ENCODE data around the gene SRRD.

The SRRD gene

GRCh38 chr22:26452236-26453016, 31.3 kb upstream of the SRRD start:
- H3K27ac ChIP-seq: no peak overlapping the region

GRCh38 chr22:26453216-26453615, 30.5 kb upstream of the SRRD start:
- Histone ChIP-seq H3K4me3 (no peak overlapping the region), H3K27ac (no peak overlapping the region)

More at GRCh38 chr22:26452236-26453016, 31.3 kb upstream of the SRRD start:
- H3K4me3 ChIP-seq: no peak overlapping the region

- no peak overlapping the region for H3K4me3 ChIP-seq
- no peak overlapping the region for H3K27ac ChIP-seq
Measured at GRCh38 chr22:26453812-26454500, 29.7 kb upstream of the SRRD start.

- H3K4me3 ChIP-seq: no peak overlapping the region
- no peak overlapping the region for H3K27ac ChIP-seq
Measured at GRCh38 chr22:26457661-26458272, 25.9 kb upstream of the SRRD start.

GRCh38 chr22:26460202-26460601, 23.5 kb upstream of the SRRD start:
- no peak overlapping the region for H3K27ac ChIP-seq
- no peak overlapping the region for H3K4me3 ChIP-seq

- H3K27ac ChIP-seq: no peak overlapping the region
Measured at GRCh38 chr22:26461188-26461810, 22.4 kb upstream of the SRRD start.

GRCh38 chr22:26462051-26462450, 21.6 kb upstream of the SRRD start:
- no peak overlapping the region for H3K27ac ChIP-seq

More at GRCh38 chr22:26461188-26461810, 22.4 kb upstream of the SRRD start:
- H3K4me3 ChIP-seq: no peak overlapping the region

GRCh38 chr22:26462641-26463040, 21.0 kb upstream of the SRRD start:
- Histone ChIP-seq H3K27ac (no peak overlapping the region), H3K4me3 (no peak overlapping the region)

More at GRCh38 chr22:26462051-26462450, 21.6 kb upstream of the SRRD start:
- H3K4me3 ChIP-seq: no peak overlapping the region

GRCh38 chr22:26463101-26463661, 20.5 kb upstream of the SRRD start:
- Histone ChIP-seq H3K4me3 (no peak overlapping the region), H3K27ac (peak overlapping the region in 2 of 21 experiments; percentile 7 to 60)

GRCh38 chr22:26463688-26464087, 20.0 kb upstream of the SRRD start:
- no peak overlapping the region for H3K4me3 ChIP-seq
- peak overlapping the region in 2 of 21 experiments; percentile 7 to 60 for H3K27ac ChIP-seq

- Histone ChIP-seq H3K4me3 (no peak overlapping the region), H3K27ac (peak overlapping the region in 2 of 21 experiments; percentile 14 to 60)
Measured at GRCh38 chr22:26464312-26464711, 19.4 kb upstream of the SRRD start.

GRCh38 chr22:26466196-26466595, 17.5 kb upstream of the SRRD start:
- Histone ChIP-seq H3K27ac (no peak overlapping the region), H3K4me3 (no peak overlapping the region)

- H3K27ac ChIP-seq: peak overlapping the region in 4 of 21 experiments; percentile 27 to 53 (median 40)
- no peak overlapping the region for H3K4me3 ChIP-seq
Measured at GRCh38 chr22:26470807-26471206, 12.9 kb upstream of the SRRD start.

- Histone ChIP-seq H3K4me3 (no peak overlapping the region), H3K27ac (peak overlapping the region in 5 of 21 experiments; percentile 29 to 65 (median 42))
Measured at GRCh38 chr22:26471522-26471921, 12.2 kb upstream of the SRRD start.

GRCh38 chr22:26474682-26475081, 9.0 kb upstream of the SRRD start:
- Histone ChIP-seq H3K27ac (no peak overlapping the region), H3K4me3 (no peak overlapping the region)

GRCh38 chr22:26476705-26477340, 6.9 kb upstream of the SRRD start:
- H3K27ac ChIP-seq: no peak overlapping the region
- H3K4me3 ChIP-seq: no peak overlapping the region

- H3K27ac ChIP-seq: no peak overlapping the region
- no peak overlapping the region for H3K4me3 ChIP-seq
Measured at GRCh38 chr22:26477341-26477731, 6.3 kb upstream of the SRRD start.

- Histone ChIP-seq H3K4me3 (peak overlapping the region in 5 of 7 experiments; percentile 2 to 24 (median 6)), H3K27ac (peak overlapping the region in 19 of 21 experiments; percentile 17 to 99 (median 63))
Measured at GRCh38 chr22:26479043-26479791, 4.5 kb upstream of the SRRD start.

All from skin epidermis (tissue), 12 donors.